HG03025 (cell line): Measurements from ENCODE around the gene OSMR.
"Not testable (repeated sequence)": the region's sequence is repeated elsewhere in the genome, so short reads cannot be mapped to it uniquely, and the experiment has no call there.

ENCODE experiments used
- ATAC-seq: cut with Tn5 transposase; IDR thresholded peaks from one replicate; pipeline ENCODE4 v1.9.1; 2021; ENCODE audit warnings: mild to moderate bottlenecking, moderate library complexity; ENCODE audit not compliant: unreplicated experiment, low FRiP score

The OSMR gene

GRCh38 chr5:38830521-38831051 is 15.2 kb upstream of the OSMR start:
- no peak for ATAC-seq

GRCh38 chr5:38831117-38831516 is 14.7 kb upstream of the OSMR start:
- no peak for ATAC-seq

GRCh38 chr5:38831909-38832308 is 13.9 kb upstream of the OSMR start:
- ATAC-seq = no peak

GRCh38 chr5:38832810-38833209 is 13.0 kb upstream of the OSMR start:
- ATAC-seq = no peak

GRCh38 chr5:38835887-38836286 is 9.9 kb upstream of the OSMR start:
- no peak for ATAC-seq

- no peak for ATAC-seq
Observed at GRCh38 chr5:38837416-38837815, 8.4 kb upstream of the OSMR start.

- ATAC-seq = no peak
Observed at GRCh38 chr5:38837932-38838331, 7.9 kb upstream of the OSMR start.

GRCh38 chr5:38843665-38844064 is 2.1 kb upstream of the OSMR start:
- no peak for ATAC-seq

GRCh38 chr5:38846379-38847011 is 683 bp downstream of the OSMR start:
- ATAC-seq = no peak

GRCh38 chr5:38847559-38848347 is 1.9 kb downstream of the OSMR start:
- ATAC-seq = no peak

- ATAC-seq = no peak
Observed at GRCh38 chr5:38848637-38849036, 2.8 kb downstream of the OSMR start.

GRCh38 chr5:38851640-38852039 is 5.8 kb downstream of the OSMR start:
- ATAC-seq = not testable (repeated sequence)

GRCh38 chr5:38853753-38854470 is 8.1 kb downstream of the OSMR start:
- ATAC-seq = no peak

GRCh38 chr5:38854907-38855306 is 9.1 kb downstream of the OSMR start:
- ATAC-seq = no peak

- ATAC-seq = no peak
Observed at GRCh38 chr5:38856660-38857059, 10.8 kb downstream of the OSMR start.

- ATAC-seq = no peak
Observed at GRCh38 chr5:38858839-38859238, 13.0 kb downstream of the OSMR start.

GRCh38 chr5:38861986-38862770 is 16.4 kb downstream of the OSMR start:
- not testable (repeated sequence) for ATAC-seq

- no peak for ATAC-seq
Observed at GRCh38 chr5:38866362-38867031, 20.7 kb downstream of the OSMR start.

GRCh38 chr5:38867032-38867398 is 21.2 kb downstream of the OSMR start:
- ATAC-seq = no peak

GRCh38 chr5:38867416-38867815 is 21.6 kb downstream of the OSMR start:
- ATAC-seq = no peak
